SK-MEL-5 (cell line): ENCODE measurements around the gene CHST12. TPM values are rescaled to one million over a fixed set of nuclear protein-coding genes. Genes with fewer than 3 reads are reported as not detected.
"Not testable (repeated sequence)": the region's sequence is repeated elsewhere in the genome, so short reads cannot be mapped to it uniquely, and the experiment has no call there.

Source experiments
- DNase-seq: peaks from one replicate; pipeline ENCODE4 v3.0.0-alpha.2; 2016; ENCODE audit warnings: low read depth, low spot score
- in situ Hi-C: cut with HindIII; loops from 2 replicates; pipeline ENCODE4 v1.10.0; 2016; ENCODE audit warnings: low sequenced_read_pairs, high pct_unique_total_duplicates, low pct_unique_long_range_greater_than_20kb
- total RNA-seq: library from RNA; depleted of rRNA; stranded (reverse); fragments of >200 nt; shearing (Covaris generic); gene quantifications from 2 replicates; pipeline ENCODE4 v1.2.3, GENCODE V29; 2014

The CHST12 gene
- total RNA-seq, 1 experiment from 2014 or later = 11.4 TPM

GRCh38 chr7:2374830-2375728 lies 28.3 kb upstream of the CHST12 start:
- DNase-seq = no peak
- in situ Hi-C loops = no loop called here

- DNase-seq = no peak
- in situ Hi-C loops = no loop called here
Observed at GRCh38 chr7:2376351-2377154, 26.9 kb upstream of the CHST12 start.

- in situ Hi-C loops, DNase-seq: not testable (repeated sequence)
Observed at GRCh38 chr7:2377492-2377891, 25.9 kb upstream of the CHST12 start.

GRCh38 chr7:2378125-2378524 lies 25.3 kb upstream of the CHST12 start:
- DNase-seq, in situ Hi-C loops: not testable (repeated sequence)

DNA sequence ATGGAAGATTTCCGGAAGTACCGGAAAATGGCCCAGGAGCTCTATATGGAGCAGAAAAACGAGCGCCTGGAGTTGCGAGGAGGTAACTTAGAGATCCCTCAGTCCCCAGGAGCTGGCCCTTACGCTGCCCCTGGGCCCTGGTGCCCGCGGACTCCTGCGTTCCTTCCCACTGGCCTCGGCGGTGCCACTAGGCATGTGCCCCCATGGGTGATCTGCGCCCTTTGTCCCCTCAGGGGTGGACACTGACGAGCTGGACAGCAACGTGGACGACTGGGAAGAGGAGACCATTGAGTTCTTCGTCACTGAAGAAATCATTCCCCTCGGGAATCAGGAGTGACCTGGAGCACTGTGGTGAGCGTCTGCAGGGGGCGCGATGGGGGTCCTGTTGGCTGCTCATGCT lies 24.2 kb upstream of the CHST12 start:
- DNase-seq = no peak

DNA sequence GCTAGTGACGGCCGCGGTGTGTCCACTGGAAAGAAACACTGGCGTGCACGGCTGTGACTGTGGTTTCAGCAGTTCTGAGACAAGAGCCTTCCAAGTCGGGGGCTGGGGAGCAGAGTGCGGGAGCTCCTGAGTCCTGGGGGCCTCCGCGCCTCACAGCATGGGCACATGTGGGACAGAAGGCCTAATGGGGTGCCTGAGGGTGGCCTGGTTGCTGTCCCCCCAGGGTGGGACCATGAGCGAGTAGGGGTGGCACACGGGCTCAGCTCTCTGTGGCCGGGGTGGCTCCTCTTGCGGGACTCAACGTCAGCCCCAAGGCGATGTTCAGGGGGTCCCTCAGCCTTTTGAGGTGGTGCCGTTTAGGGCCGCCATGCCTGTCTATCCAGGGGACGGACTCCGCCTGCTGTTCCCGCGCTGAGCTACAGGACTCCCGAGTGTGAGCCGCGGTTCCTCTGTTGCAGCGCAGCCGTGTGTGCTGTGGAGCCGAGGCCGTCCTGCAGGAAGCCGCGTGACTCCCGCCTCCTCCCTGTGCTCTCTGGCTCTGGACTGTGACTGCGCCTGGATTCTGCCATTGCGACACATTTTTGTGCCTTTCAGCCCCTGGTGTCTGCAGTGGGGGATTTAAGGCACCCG lies 23.5 kb upstream of the CHST12 start:
- in situ Hi-C loops = no loop called here
- no peak for DNase-seq

More for the DNA sequence above, 24.2 kb upstream of the CHST12 start:
- in situ Hi-C loops = no loop called here

DNA sequence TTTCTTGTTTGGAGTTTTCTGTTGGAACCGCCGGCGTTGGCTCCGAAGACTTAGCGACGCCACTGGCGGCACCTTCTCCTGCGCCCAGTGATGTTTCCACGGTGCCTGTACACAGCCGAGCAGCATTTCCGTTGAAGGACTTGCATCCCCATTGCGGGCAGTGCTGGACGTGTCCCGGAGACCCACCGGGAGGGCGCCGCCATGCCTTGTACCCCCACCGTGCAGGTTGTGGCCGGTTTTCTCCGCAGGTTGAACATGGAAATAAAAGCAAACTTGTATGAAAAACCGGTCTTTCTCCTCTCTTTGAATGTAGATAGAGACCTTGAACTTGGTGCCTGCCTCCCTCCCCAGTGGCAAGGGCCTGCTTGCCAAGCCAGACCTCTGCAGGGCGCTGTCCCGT lies 22.9 kb upstream of the CHST12 start:
- in situ Hi-C loops = no loop called here
- DNase-seq = no peak

DNA sequence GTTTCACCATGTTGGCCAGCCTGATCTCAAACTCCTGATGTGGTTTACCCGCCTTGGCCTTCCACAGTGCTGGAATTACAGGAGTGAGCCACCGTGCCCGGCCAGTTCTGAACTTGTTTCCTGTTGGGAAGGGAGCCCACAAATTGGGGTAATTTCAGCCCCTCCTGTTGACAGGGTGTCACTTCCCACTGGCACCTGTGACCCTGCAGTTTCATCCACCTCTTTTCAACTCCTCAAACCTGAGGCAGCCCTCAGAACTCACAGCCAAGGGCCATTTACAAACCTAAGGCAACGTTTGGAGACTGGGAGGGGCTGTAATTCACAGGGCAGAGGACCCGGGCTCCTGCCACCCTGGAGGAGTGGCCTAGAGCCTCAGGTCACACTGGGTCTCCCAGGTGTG lies 22.2 kb upstream of the CHST12 start:
- in situ Hi-C loops = no loop called here
- DNase-seq = no peak

DNA sequence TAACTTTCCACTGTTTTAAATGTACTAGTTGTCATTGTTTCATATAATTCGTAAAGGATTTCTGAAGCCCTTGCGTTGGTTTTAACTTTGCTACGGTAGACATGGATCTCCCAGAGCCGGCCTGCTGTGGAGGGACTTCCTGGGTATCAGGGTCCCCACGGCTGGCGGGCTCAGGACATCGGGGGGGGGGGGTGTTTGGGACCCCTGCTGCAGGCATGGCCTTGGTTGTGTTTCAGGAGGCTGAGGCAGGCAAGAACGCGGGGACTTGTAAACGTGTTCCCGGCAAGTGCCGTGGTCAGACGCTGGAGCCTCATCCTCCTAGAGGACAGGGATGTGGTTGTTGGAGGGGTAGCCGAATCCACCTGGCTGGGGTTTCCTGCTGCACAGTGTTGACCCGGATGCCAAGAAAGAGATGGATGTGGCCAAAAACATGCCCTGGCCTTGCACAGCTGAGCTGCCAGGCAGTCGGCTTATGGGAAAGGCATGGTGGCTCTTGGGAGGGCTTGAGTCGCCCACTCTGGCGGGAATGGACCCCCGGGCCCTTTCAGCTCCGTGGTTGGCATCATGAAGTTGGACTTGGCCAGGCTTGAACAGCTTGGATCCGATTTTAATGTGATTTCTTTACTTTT lies 21.4 kb upstream of the CHST12 start:
- in situ Hi-C loops = no loop called here
- no peak for DNase-seq

DNA sequence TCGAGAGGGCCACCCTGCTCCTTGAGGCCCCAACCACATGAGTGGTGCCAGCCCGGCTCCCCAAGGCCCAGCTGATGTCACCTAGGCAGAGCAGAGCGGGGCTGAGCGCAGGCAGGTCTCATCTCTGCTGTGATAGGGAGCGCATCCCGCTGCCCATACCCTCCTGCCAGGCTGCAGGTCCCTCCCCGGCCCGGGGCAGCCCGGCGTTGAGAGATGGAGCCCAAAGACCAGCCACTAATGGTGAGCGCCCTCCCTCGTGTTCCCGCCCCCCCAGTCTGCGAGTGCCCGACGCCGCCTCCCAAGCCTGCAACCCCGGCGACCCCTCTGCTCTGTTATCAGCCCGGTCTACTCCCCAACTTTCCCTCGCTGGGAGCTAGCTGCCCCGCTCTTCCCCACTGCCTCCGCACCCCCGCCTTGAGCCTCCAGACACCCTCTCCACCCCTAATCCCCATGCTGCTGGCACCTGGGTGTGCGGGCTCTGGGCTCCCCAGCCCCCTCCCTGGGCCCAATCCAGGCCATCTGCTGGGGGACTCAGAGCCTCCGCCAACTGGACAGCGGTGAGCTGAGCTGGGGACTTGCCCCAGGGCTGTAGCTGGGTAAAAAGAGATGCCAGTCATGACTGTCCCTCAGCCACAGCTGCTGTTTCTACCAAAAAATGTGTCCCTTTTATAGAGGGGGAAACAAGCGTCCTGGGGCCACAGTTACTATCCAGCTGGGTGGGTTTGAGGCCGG lies 19.7 kb upstream of the CHST12 start:
- in situ Hi-C loops = no loop called here
- DNase-seq = no peak

DNA sequence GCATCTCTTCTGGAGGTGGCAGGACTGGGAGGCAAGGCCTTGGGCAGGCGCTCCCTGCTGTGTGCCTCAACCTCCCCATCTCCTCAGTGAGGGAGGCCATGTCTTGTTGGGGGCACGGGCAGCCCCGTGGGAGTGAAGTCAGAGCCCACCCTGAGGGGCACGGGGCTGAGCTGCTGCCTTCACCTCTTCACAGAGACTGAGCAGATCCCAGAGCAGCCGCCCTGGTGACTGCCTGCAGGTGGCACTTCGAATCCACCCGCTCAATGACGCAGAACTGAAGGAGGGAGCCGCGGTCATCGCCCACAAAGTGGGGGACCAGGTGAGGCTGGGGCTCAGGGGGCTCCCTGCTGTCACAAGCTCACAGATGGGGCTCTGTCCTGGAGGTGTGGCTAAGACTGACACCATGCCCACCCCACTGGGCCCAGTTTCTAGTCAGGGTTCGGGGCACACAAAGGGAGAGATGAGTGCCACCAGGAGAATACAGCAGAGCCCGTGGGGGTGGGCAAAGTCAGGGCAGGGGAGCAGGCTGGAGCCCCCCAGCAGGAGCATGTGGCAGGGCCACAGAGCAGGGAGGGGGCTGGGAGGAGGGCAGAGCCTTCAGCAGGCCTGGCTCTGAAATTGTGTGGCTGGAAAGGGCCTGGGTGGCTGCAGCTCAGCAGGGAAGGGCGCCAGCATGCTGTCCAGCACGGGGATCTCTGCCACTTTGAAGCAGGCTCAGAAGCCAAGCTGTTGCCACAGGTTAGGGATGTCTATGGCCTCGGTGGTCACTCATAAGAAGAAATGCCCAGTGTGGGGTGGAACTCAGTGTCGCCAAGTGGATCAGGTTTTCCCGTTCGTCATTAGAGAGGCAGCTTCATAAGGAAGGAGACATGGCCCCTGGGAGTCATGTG lies 18.8 kb upstream of the CHST12 start:
- in situ Hi-C loops = no loop called here
- no peak for DNase-seq

GRCh38 chr7:2386122-2386521 lies 17.3 kb upstream of the CHST12 start:
- DNase-seq, in situ Hi-C loops: not testable (repeated sequence)

DNA sequence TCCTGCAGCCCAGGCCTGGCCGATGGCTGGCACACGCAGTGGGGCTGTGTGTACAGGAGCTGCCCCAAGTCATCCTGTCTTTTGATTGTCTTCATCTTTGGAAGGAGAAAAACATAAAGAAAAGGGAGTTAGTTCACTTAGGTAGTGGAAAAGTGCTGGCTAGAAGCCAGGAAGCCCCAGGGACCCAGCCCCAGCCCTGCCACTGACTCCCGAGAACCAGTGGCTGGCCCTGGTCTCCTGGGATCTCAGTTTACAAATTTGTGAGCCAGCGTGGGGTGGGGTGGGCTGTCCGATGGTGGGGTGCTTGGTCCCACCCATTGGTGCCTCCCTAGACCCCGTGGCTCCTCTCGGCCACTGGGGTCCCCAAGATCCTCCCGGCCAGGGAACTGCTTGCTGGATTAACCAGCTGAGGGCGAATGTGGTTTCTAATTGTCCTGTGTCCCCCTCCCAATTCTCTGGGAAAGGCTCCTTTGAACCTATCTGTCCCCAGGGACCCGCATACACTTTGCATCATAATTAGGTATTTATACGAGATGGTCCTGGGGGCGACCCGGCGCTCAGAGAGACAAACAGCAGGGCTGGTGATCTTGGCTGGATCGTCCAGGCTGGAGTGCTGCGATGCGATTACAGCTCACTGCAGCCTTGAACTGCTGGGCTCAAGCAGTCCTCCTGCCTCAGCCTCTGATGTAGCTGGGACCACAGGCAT lies 16.3 kb upstream of the CHST12 start:
- in situ Hi-C loops = no loop called here
- DNase-seq = no peak

DNA sequence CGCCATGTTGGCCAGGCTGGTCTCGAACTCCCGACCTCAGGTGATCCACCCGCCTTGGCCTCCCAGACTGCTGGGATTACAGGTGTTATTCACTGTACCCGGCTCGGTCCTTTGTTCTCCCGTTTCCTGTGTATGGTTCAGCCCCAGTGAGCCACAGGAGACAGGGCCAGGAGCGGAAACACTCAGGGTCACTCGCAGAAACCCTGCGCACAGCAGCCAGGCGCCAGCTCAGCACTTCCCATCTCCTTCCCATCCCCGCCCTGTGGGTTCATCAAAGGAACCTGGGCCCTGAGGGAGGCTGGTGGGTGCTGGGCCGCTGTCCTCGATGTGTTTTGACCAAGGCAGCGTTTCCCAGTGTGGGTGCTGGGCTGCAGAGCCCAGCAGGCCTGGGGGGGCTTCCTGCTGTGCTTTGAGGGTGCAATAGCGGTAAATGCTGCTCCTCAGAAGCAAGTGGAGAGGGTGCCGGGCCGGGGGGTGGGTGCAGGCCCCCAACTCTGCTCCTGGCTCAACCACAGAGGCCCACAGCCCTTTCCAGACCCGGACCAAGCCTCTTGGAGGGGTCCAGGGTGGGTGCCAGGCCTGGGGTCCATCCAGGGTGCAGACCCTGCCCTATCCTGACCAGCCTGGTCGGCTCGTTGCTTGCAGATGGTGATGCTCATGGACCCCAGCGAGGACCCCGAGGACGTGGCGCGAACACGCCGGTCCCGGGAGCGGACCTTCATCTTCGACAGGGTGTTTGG lies 15.3 kb upstream of the CHST12 start:
- DNase-seq = no peak
- in situ Hi-C loops = no loop called here

DNA sequence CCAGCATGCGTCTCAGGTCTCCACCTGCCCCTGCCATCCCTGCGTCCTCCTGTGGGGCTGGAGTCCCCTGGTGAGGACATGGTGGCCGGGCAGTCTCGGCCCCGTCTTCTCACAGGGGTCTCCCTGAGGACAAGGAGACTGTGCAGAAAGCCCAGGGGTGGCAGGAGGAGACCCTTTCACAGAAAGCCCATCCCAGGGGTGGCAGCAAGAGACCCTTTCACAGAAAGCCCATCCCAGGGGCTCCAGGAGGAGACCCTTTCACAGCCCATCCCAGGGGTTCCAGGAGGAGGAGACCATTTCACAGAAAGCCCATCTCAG lies 14.8 kb upstream of the CHST12 start:
- in situ Hi-C loops = no loop called here
- no peak for DNase-seq
